ENCODE data around the gene EXOC6B. TPM values are rescaled to one million over a fixed set of nuclear protein-coding genes. Genes with fewer than 3 reads are reported as not detected.

Gene EXOC6B
- total RNA-seq, 1 donor from 2014 or later, result 32.4 TPM

GRCh38 chr2:72681016-72681995, 144.5 kb downstream of the EXOC6B start:
- DNase-seq (ENCODE audit: low spot score in 2 of 2), result no peak
- intact Hi-C loops (cut with DNase I), result no loop called here
- Histone ChIP-seq H3K4me1 (no peaks in the 10 kb centered on the region), H3K36me3 (no peaks in the 10 kb centered on the region), H3K27ac (no peak overlapping the region), H3K4me3 (no peak overlapping the region), H3K9me3 (no peaks in the 10 kb centered on the region), H3K27me3 (no peaks in the 10 kb centered on the region)
- no peak for TF ChIP-seq CTCF (IDR thresholded peaks at IDR 0.05)

- no peak for DNase-seq (ENCODE audit: low spot score in 2 of 2)
- no peak overlapping the region for H3K27ac ChIP-seq
These were observed 147.8 kb downstream of the EXOC6B start for GRCh38 chr2:72678024-72678423.

GRCh38 chr2:72676341-72677025, 149.3 kb downstream of the EXOC6B start:
- Histone ChIP-seq H3K4me1 (no peaks in the 10 kb centered on the region), H3K9me3 (no peaks in the 10 kb centered on the region), H3K4me3 (no peak overlapping the region), H3K27ac (no peak overlapping the region), H3K27me3 (no peaks in the 10 kb centered on the region), H3K36me3 (no peaks in the 10 kb centered on the region)
- intact Hi-C loops (cut with DNase I), result no loop called here
- no peak for TF ChIP-seq CTCF (IDR thresholded peaks at IDR 0.05)
- DNase-seq (ENCODE audit: low spot score in 2 of 2), result no peak

More at GRCh38 chr2:72678024-72678423, 147.8 kb downstream of the EXOC6B start:
- Histone ChIP-seq H3K4me3 (no peak overlapping the region), H3K36me3 (no peaks in the 10 kb centered on the region), H3K9me3 (no peaks in the 10 kb centered on the region), H3K27me3 (no peaks in the 10 kb centered on the region), H3K4me1 (no peaks in the 10 kb centered on the region)
- TF ChIP-seq CTCF (IDR thresholded peaks at IDR 0.05), result no peak
- intact Hi-C loops (cut with DNase I), result no loop called here

GRCh38 chr2:72674982-72675915, 150.6 kb downstream of the EXOC6B start:
- H3K4me3 ChIP-seq, result no peak overlapping the region
- intact Hi-C loops (cut with DNase I), result no loop called here
- H3K9me3 ChIP-seq, result no peaks in the 10 kb centered on the region
- no peak for DNase-seq (ENCODE audit: low spot score in 2 of 2)
- H3K27me3 ChIP-seq, result no peaks in the 10 kb centered on the region
- no peak for TF ChIP-seq CTCF (IDR thresholded peaks at IDR 0.05)
- no peaks in the 10 kb centered on the region for H3K36me3 ChIP-seq
- no peaks in the 10 kb centered on the region for H3K4me1 ChIP-seq
- H3K27ac ChIP-seq, result no peak overlapping the region

- Histone ChIP-seq H3K27me3 (no peaks in the 10 kb centered on the region), H3K9me3 (peaks cover 0 to 1% of the 10 kb centered on the region in 2 donors), H3K36me3 (no peaks in the 10 kb centered on the region), H3K4me1 (no peaks in the 10 kb centered on the region), H3K27ac (no peak overlapping the region), H3K4me3 (no peak overlapping the region)
- TF ChIP-seq CTCF (IDR thresholded peaks at IDR 0.05), result no peak
- intact Hi-C loops (cut with DNase I), result no loop called here
- DNase-seq (ENCODE audit: low spot score in 2 of 2), result no peak
These were observed 152.6 kb downstream of the EXOC6B start for GRCh38 chr2:72673279-72673678.
